NCI-H524 treated with DMSO at 0.1 percent for 48 hours (cell line): Measurements from ENCODE around the gene JCAD.

ENCODE experiments used
- DNase-seq: peaks from one replicate; lab custom pipeline; 2025; lab: John Stamatoyannopoulos, UW

JCAD gene

DNA sequence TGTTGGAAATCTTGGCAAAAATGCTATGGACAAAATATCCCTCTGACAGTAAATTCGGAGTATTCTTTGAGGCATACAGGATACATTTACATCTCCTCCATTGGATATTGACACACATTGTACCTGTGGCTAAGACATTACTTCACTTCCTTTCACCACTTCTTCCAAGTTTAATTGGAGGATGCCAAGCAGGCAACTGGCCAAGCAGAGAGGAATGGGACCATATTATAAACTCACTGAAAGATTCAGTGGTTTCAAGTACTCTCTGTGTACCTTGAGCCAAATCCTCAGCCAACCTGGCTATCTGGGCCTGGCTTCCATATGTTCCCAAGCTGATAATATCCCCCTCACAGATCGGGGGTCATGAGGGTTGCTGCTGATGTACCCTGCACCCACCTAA lies 14.7 kb upstream of the JCAD start:
- DNase-seq: no peak

GRCh38 chr10:30073767-30074060 lies 14.3 kb upstream of the JCAD start:
- DNase-seq: no peak

DNA sequence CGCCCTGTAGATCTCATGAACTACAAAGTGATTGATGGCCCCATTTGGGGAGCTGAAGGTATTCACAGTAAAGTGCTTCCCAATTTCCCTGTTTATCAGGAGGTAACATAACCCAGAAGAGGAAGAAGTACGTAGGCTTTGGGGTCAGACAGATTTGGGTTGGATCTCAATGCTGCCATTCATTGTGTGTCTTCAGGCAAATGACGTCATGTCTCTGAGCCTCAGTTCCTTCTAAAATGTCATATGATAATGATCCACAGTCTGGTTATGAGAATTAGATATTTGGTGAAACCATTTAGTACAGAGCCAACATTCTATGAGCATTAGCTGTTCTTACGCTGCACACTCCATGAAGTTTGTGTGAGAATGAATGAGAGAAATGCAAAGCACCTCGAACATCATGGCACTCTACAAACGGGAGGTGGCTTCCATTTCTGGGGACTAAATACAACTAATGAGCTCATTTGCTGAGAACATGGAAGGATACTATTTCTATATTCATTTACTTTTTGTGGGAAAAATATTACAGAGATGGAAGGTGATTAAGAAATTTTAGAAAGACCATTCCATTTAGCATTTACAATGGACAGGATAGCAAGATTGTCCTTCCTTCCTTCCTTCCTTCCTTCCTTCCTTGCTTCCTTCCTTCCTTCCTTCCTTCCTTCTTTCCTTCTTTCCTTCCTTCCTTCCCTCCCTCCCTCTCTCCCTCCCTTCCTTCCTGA lies 13.8 kb upstream of the JCAD start:
- no peak for DNase-seq

DNA sequence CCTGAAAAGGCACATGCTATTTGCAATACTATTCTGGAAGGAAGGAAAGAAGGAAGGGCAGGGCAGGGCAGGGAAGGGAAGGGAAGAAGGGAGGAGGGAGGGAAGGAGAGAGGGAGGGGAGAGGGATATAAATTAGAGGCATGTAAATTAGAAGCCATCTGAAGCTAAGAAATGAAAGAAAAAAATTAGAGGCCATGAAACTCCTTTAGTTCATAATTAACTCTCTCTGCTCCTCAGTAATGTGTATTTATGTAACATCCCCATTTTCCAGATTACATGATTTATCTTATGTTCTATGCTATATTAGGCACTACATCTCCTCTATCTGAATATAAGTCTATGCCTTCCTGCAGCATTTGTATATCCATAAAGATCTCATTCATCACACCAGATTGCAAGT lies 12.7 kb upstream of the JCAD start:
- no peak for DNase-seq

- no peak for DNase-seq
These were observed 10.8 kb upstream of the JCAD start for GRCh38 chr10:30070001-30070685.

- no peak for DNase-seq
These were observed 9.3 kb upstream of the JCAD start for GRCh38 chr10:30068492-30069223.

DNA sequence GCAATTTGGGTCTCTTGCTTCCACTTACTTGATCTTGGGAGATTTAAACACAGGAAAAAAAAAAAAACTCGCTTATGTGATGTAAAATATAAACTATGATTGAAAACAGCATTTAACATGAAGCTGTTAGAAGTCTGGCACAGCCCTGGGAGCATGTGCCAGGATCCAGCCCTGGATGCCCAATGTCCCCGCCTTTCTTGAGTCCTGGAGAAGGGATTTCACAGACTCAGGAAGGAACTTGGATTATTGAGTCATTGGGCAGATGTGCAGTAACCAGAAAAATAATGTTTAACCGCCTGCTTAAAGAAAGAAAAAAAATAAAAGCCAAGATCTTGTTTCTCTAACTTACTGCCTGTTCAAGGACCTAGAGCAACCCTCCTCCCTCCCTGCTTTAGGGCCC lies 3.7 kb upstream of the JCAD start:
- no peak for DNase-seq

GRCh38 chr10:30062582-30062981 lies 3.2 kb upstream of the JCAD start:
- DNase-seq: no peak

- DNase-seq: no peak
These were observed 2.7 kb upstream of the JCAD start for GRCh38 chr10:30062090-30062489.

- no peak for DNase-seq
These were observed 735 bp downstream of the JCAD start for GRCh38 chr10:30058570-30059132.

DNA sequence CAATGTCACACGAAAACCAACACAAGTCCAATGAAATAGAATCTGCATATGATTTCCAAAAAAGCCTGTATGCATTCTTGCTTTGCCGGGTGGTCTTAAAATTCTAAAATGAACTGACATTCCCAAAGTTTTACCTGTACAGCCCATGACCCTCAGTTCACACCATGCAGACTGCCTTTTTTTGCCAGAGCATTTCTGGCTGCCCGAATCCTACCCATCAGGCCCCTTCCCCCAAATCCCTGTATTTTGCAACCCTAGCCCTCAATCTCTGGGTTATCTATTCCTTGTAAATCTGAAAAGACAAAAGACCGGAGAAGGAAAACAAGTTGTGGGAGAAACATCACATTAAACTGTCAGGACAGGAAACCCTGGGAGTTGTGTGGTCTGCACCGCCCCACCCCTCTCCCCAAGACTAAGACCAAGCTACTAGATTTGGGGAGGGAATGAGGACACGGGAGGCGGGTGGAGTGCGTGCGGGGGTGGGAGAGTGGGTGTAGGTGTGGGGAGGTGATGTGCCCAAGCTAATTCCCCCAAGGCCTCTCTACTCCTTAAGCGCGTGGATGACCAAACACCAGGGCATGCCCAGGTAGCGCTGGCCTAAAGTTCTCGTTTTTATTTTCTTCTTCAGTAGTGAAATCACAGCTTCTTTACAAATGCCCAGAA lies 1.4 kb downstream of the JCAD start:
- DNase-seq: no peak

- no peak for DNase-seq
These were observed 2.0 kb downstream of the JCAD start for GRCh38 chr10:30057421-30057841.

- DNase-seq: no peak
These were observed 2.5 kb downstream of the JCAD start for GRCh38 chr10:30056767-30057355.

GRCh38 chr10:30056281-30056680 lies 3.1 kb downstream of the JCAD start:
- DNase-seq: no peak

- no peak for DNase-seq
These were observed 4.1 kb downstream of the JCAD start for GRCh38 chr10:30055226-30055662.

GRCh38 chr10:30052062-30052461 lies 7.3 kb downstream of the JCAD start:
- no peak for DNase-seq

DNA sequence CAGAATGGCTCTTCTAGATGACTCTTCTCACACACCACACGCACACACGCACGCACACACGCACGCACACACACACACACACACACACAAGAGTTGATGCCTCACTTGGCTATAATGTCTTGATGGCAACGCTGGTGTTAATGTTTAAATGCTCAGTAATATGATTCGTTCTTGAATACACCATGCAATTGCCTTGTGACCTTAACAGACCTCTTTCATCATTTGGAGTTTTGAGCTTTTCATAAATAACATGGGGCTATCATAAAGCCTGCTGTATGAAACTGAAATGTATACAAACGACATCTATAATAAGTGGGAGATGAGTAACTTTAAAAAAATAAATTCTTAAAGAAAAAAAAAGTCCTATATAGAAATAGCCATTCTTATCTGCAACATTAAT lies 8.2 kb downstream of the JCAD start:
- no peak for DNase-seq

- no peak for DNase-seq
These were observed 9.0 kb downstream of the JCAD start for GRCh38 chr10:30050411-30050810.

GRCh38 chr10:30048768-30049517 lies 10.4 kb downstream of the JCAD start:
- DNase-seq: no peak

- DNase-seq: no peak
These were observed 11.4 kb downstream of the JCAD start for GRCh38 chr10:30047924-30048531.

DNA sequence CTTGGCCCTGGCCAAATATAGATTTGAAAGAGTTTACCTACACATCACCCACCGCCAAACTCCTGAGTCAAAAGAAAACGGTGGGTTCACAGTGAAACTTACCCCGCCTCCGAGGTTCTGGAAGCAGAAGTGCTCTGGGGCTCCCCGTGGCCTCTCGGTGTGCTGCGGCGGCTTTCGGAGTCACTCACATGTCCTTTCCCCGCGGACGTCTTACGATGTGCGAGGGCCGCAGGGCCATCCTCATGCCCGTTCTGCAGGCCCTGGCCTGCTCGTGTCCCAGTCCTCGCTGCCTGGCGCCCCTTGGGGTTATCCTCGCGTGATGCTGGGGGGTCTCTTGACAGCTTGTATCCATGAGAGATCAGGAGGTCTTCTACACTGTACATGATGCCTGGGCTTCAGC lies 12.0 kb downstream of the JCAD start:
- DNase-seq: no peak
